HEK293 (cell line): Measurements from ENCODE around the gene MXI1.
A peak's percentile ranks its signal among the peaks of the same experiment; 100 is the strongest.
"Not testable (repeated sequence)": the region's sequence is repeated elsewhere in the genome, so short reads cannot be mapped to it uniquely, and the experiment has no call there.

Experiments
- CTCF ChIA-PET: fragments of 350-600 bp; formaldehyde crosslinking; extraction: SDS; loops from one replicate; lab custom pipeline; 2021; ENCODE audit warnings: antibody characterized with exemption; lab: Yijun Ruan, JAX
- POLR2A ChIA-PET: fragments of 300-600 bp; formaldehyde crosslinking; extraction: SDS; loops from one replicate; lab custom pipeline; 2020; ENCODE audit warnings: antibody characterized with exemption, inconsistent platforms; lab: Yijun Ruan, JAX
- H3K27ac ChIP-seq: fragments of 200-500 bp; sonication (Bioruptor generic); 2 replicates; pipeline ENCODE4 v1.5.1; 2014; ENCODE audit warnings: low read depth, low read length, control low read depth, inconsistent platforms; ENCODE audit errors: extremely low read depth
- H3K36me3 ChIP-seq, 2 experiments: fragments of 200-500 bp in 1 of 2; sonication (Bioruptor generic) in 1 of 2; 1 replicate in 1 of 2; 2 replicates in 1 of 2; pipeline ENCODE4 v1.5.1; 2014 to 2017; ENCODE audit warnings: inconsistent platforms in 2 of 2, low read length in 2 of 2; ENCODE audit not compliant: control insufficient read depth in 2 of 2, insufficient read depth in 1 of 2
- H3K4me1 ChIP-seq: fragments of 200-500 bp; sonication (Bioruptor generic); 2 replicates; pipeline ENCODE4 v1.5.1; 2014; ENCODE audit warnings: mild to moderate bottlenecking, low read length, inconsistent platforms; ENCODE audit not compliant: control insufficient read depth, insufficient read depth
- H3K4me3 ChIP-seq: 2 replicates; pipeline ENCODE4 v1.5.1; 2011; ENCODE audit warnings: low read depth, mild to moderate bottlenecking, control low read depth, low read length, moderate library complexity
- H3K9me3 ChIP-seq: fragments of 200-500 bp; sonication (Bioruptor generic); 2 replicates; pipeline ENCODE4 v1.5.1; 2014; ENCODE audit warnings: low read depth, low read length, inconsistent platforms; ENCODE audit not compliant: control insufficient read depth, insufficient read depth
- CTCF ChIP-seq: fragments of 450-650 bp; formaldehyde crosslinking; IDR thresholded peaks from 2 replicates; pipeline ENCODE4 v1.5.1; 2016; ENCODE audit warnings: missing biosample characterization, missing genetic modification characterization
- ZBTB1 ChIP-seq: fragments of 450-650 bp; formaldehyde crosslinking; IDR thresholded peaks from 2 replicates; pipeline ENCODE4 v1.5.1; 2016; ENCODE audit warnings: missing biosample characterization, missing genetic modification characterization
- ZBTB17 ChIP-seq: fragments of 450-650 bp; formaldehyde crosslinking; IDR thresholded peaks from 2 replicates; pipeline ENCODE4 v1.5.1; 2016; ENCODE audit warnings: missing biosample characterization, missing genetic modification characterization
- ZNF132 ChIP-seq: fragments of 450-650 bp; formaldehyde crosslinking; IDR thresholded peaks from 2 replicates; pipeline ENCODE4 v1.5.1; 2017; ENCODE audit warnings: missing biosample characterization, missing genetic modification characterization, borderline replicate concordance
- ZNF366 ChIP-seq: fragments of 450-650 bp; formaldehyde crosslinking; conservative IDR thresholded peaks from 2 replicates; pipeline ENCODE4 v1.5.1; 2016; ENCODE audit warnings: missing biosample characterization, missing genetic modification characterization
- ZNF549 ChIP-seq: fragments of 450-650 bp; IDR thresholded peaks from 2 replicates; pipeline ENCODE4 v1.5.1; 2018; ENCODE audit warnings: missing biosample characterization, missing genetic modification characterization, mild to moderate bottlenecking, inconsistent platforms, moderate library complexity
- ZNF561 ChIP-seq: fragments of 450-650 bp; IDR thresholded peaks from 2 replicates; pipeline ENCODE4 v1.5.1; 2018; ENCODE audit warnings: missing biosample characterization, missing genetic modification characterization, borderline replicate concordance
- ZNF596 ChIP-seq: fragments of 450-650 bp; IDR thresholded peaks from 2 replicates; pipeline ENCODE4 v1.5.0; 2018; ENCODE audit warnings: missing biosample characterization, mild to moderate bottlenecking, missing genetic modification characterization, moderate library complexity
- ZNF639 ChIP-seq: fragments of 450-650 bp; formaldehyde crosslinking; IDR thresholded peaks from 2 replicates; pipeline ENCODE4 v1.5.1; 2016; ENCODE audit warnings: missing biosample characterization, missing genetic modification characterization
- ZNF664 ChIP-seq: fragments of 450-650 bp; formaldehyde crosslinking; IDR thresholded peaks from 2 replicates; pipeline ENCODE4 v1.5.1; 2016; ENCODE audit warnings: missing biosample characterization, missing genetic modification characterization
- ZNF701 ChIP-seq: fragments of 450-650 bp; formaldehyde crosslinking; IDR thresholded peaks from 2 replicates; pipeline ENCODE4 v1.5.1; 2016; ENCODE audit warnings: missing biosample characterization, missing genetic modification characterization
- ZNF704 ChIP-seq: fragments of 450-650 bp; formaldehyde crosslinking; IDR thresholded peaks from 2 replicates; pipeline ENCODE4 v1.5.1; 2016; ENCODE audit warnings: missing biosample characterization, missing genetic modification characterization
- ZNF830 ChIP-seq: fragments of 450-650 bp; IDR thresholded peaks from 2 replicates; pipeline ENCODE4 v1.5.0; 2018; ENCODE audit warnings: missing biosample characterization, missing genetic modification characterization, low read depth, mild to moderate bottlenecking, moderate library complexity

Gene MXI1

GRCh38 chr10:110190170-110190569 lies 17.2 kb upstream of the MXI1 start:
- no peaks in the 10 kb centered on the region for H3K36me3 ChIP-seq
- H3K9me3 ChIP-seq, result no peaks in the 10 kb centered on the region
- no peak for TF ChIP-seq ZNF596 (tag by site-specific recombination)
- TF ChIP-seq ZNF664 (tag by site-specific recombination), result 0 out of 2 replicates have a peak, but pooled peaks have one; percentile 15
- TF ChIP-seq ZNF549 (tag by site-specific recombination), result no peak
- no peak for TF ChIP-seq CTCF
- ChIA-PET CTCF (interaction anchor here (1.2 to 6.3 kb wide), 2 partner anchors 16 to 17 kb away, joined by 3 to 23 read pairs; partner anchors contain the start of gene MXI1), POLR2A (interaction anchor here (1.4 kb wide), 1 partner anchor 21 kb away, joined by 3 read pairs; no protein-coding TSS in a partner anchor)
- H3K27ac ChIP-seq, result no peak overlapping the region
- H3K4me3 ChIP-seq, result no peak overlapping the region
- H3K4me1 ChIP-seq, result no peaks in the 10 kb centered on the region

- no peaks in the 10 kb centered on the region for H3K4me1 ChIP-seq
- no peaks in the 10 kb centered on the region for H3K36me3 ChIP-seq
- H3K4me3 ChIP-seq, result no peak overlapping the region
- ChIA-PET CTCF (interaction anchor here (0.5 to 0.6 kb wide), 3 partner anchors 87 to 1489 kb away, joined by 3 read pairs; no protein-coding TSS in a partner anchor), POLR2A (no interaction called here)
- no peak overlapping the region for H3K27ac ChIP-seq
- H3K9me3 ChIP-seq, result no peaks in the 10 kb centered on the region
- TF ChIP-seq ZNF132 (tag by site-specific recombination) (no peak), ZNF561 (no peak), ZNF639 (tag by site-specific recombination) (no peak), ZNF830 (tag by site-specific recombination) (no peak), ZBTB17 (tag by site-specific recombination) (no peak), ZNF701 (no peak)
Measured at GRCh38 chr10:110192552-110192951, 14.9 kb upstream of the MXI1 start.

- ChIA-PET POLR2A (no interaction called here), CTCF (no interaction called here)
- H3K36me3 ChIP-seq, result no peaks in the 10 kb centered on the region
- no peaks in the 10 kb centered on the region for H3K4me1 ChIP-seq
- no peak overlapping the region for H3K27ac ChIP-seq
- no peak overlapping the region for H3K4me3 ChIP-seq
- TF ChIP-seq ZBTB1 (no peak), ZNF366 (no peak), ZNF132 (tag by site-specific recombination) (no peak), ZNF704 (tag by site-specific recombination) (no peak)
- no peaks in the 10 kb centered on the region for H3K9me3 ChIP-seq
Measured at GRCh38 chr10:110200503-110200902, 6.9 kb upstream of the MXI1 start.

- CTCF ChIA-PET, result interaction anchor here (1.1 kb wide), 1 partner anchor 10 kb away, joined by 3 read pairs; no protein-coding TSS in a partner anchor
- POLR2A ChIA-PET, H3K4me1 ChIP-seq, H3K4me3 ChIP-seq, H3K36me3 ChIP-seq, H3K9me3 ChIP-seq, H3K27ac ChIP-seq: not testable (repeated sequence)
Measured at GRCh38 chr10:110201046-110201445, 6.4 kb upstream of the MXI1 start.
